ENCODE measurements around the gene SLC13A3. TPM values are rescaled to one million over a fixed set of nuclear protein-coding genes. Genes with fewer than 3 reads are reported as not detected.

Gene SLC13A3
- polyA plus RNA-seq, 1 donor = 19.3 TPM

- DNase-seq = no peak
These were observed 43.9 kb downstream of the SLC13A3 start for GRCh38 chr20:46607191-46607848.

- DNase-seq = no peak
These were observed 44.5 kb downstream of the SLC13A3 start for GRCh38 chr20:46606817-46607190.

GRCh38 chr20:46605978-46606816 is 45.1 kb downstream of the SLC13A3 start:
- no peak for DNase-seq

- DNase-seq = no peak
These were observed 46.1 kb downstream of the SLC13A3 start for GRCh38 chr20:46605181-46605580.

- DNase-seq = no peak
These were observed 46.6 kb downstream of the SLC13A3 start for GRCh38 chr20:46604551-46605133.

- no peak for DNase-seq
These were observed 48.8 kb downstream of the SLC13A3 start for GRCh38 chr20:46602429-46602828.

DNA sequence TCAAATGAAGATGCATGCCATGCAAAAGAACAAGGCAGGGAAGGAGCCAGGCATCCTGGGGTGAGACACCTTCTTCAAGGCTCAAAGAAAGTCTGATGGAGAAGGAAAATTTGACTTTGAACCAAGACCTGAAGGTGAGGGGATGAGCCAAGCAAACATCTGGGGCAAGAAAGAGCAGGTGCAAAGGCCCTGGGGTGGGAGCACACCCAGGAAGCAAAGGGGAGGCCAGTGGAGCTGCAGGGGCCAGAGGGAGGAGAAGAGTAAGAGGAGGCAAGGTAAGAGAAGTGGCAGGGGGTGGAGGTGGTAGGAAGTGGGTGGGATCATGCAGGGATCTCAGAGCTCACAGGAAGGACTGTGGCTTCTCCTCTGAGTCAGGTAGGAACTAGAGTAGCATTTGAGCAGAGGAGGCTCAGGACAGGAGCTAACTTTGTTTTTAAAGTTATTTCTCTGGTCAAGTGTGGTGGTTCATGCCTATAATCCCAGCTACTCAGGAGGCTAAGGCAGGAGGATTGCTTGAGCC is 49.6 kb downstream of the SLC13A3 start:
- DNase-seq = no peak

- no peak for DNase-seq
These were observed 50.9 kb downstream of the SLC13A3 start for GRCh38 chr20:46600286-46600752.

DNA sequence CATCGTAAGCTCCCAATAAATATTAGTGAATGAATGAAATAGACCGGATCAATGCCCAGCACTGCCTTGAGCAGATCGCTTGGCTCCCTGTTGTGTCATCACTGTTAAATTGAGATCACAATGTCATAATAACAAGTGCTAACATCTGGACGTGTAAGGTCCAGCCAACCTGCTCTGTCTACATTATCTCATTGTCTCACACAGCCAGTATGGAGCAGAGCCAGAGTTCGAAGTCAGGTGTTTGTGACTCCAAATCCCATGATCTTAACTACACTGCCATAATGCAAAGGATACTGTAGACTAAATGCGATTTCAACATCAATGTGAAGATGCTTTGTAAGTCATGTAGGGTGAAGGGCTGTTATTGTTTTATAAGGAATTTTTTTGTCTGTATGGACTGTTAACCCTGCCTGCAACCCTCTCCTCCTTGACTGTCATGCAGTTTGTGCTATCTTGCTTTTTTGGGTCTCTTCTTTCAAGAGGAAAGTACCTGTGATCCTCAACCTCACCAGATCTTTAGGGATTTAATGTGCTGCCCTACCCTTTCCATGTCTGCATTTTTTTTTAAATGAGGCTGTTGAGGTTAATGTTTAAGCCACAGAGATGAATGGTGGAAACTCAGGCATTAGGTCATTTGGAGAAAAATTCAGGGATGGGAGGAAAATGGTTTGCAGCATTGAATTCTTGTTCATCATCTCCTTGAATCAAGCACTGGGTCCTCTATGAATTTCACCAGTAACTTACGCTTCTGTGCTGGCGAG is 51.9 kb downstream of the SLC13A3 start:
- DNase-seq = no peak

DNA sequence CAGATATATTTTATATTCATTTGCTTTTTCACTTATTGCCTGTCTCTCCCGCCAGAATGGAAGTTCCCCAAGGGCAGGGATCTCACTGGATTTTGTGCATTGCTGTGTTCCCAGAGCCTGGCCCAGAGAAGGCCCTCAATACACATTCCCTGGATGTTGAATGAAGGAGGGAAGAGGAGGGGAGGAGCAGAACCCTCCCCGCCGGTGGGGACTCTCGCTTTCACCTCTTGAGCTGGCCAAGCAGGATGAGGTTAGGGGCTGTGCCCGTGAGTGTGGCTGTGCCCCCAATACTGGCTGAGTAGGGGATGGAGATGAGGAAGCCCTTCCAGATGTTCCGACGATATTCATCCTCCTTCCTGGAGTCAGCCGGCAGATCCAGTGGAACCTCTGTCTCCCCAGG is 55.3 kb downstream of the SLC13A3 start:
- DNase-seq = no peak

- no peak for DNase-seq
These were observed 56.5 kb downstream of the SLC13A3 start for GRCh38 chr20:46594725-46595124.

DNA sequence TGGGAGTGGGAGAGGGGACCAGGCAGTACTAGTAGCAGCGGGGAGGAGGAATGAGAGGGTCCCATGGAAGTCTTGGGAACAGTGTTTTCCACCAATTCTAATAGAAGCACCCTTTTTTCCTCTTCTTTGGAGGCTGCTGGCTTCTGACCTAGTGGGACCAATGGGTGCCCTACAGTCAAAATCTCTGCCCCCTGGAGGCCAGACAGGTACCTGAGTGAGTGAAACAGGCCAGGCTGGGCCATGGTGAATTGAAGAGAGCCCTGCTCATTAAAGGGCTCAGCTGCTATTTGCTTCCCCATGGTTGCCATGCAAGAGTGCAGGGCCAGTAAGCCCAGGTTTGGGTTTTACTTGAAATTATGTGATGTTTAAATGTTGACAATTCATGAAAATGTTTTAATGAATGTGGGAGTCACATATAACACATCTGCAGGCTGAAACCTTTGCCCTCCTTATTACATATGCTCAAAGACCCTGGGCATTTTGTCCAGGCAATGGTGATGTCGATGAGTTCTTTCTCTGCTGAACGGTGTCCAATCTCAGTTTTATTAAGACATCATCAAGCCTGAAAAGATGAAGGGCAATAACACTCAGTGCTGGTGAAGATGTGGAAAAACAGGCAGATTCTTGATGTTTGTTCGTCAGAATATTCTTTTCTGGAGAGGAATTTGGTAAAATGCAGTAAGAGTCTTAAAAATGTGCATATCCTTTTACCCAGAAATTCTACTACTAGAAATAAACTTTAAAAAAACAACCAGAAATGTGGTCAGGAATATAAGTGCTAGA is 58.5 kb downstream of the SLC13A3 start:
- no peak for DNase-seq

- no peak for DNase-seq
These were observed 60.8 kb downstream of the SLC13A3 start for GRCh38 chr20:46590443-46590842.

- DNase-seq = no peak
These were observed 62.4 kb downstream of the SLC13A3 start for GRCh38 chr20:46588532-46589511.

DNA sequence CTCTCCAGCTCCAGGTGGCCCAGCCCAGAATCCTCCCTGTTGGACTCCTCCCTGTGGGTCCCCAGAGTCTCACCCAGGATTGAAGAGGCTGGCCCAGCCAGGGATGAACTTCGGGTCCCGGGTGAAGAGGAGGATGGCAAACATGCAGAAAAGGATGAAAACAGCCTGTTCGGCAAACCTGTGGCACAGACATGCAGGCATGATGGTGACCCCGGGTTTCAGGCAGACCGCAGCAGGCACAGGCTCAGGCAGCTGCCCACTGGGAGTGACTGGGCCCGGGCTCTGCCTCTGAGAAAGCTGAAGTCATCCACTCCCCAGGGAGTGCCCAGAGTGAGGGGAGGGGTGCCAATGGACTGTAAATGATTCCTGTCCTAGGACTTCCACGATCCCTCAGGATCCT is 63.3 kb downstream of the SLC13A3 start:
- DNase-seq = no peak

DNA sequence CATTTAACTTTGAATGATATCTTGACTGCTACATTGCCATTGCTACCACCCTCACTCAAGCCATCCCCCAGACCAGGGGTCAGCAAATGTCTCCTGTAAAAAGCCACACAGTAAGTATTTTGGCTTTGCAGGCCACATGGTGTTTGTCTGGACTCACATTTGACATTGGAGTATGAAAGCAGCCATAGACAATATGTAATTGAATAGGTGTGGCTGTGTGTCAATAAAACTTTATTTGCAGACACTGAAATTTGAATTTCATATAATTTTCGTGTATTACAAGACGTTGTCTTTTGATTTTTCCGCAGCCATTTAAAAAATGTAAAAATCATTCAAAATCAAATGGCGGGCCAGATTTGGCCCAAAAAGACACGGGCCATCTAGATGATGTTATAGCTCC is 64.5 kb downstream of the SLC13A3 start:
- DNase-seq = no peak

DNA sequence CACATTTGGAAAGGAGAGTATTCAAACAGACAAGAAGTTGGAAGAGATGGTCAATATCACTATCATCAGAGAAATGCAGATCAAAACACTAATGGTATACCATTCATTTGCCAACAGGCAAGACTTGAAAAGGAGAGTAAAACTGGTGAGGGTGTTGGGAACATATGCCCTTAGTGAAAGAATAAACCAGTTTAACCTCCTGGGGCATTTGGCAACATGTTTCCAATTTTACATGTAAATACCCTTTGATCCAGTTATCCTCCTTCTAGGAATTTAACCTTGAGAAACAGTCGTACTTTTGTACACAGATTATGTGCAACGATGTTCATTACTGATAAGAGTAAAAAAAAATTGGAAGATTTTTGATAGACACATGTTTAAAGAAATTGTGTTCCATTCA is 66.8 kb downstream of the SLC13A3 start:
- no peak for DNase-seq

GRCh38 chr20:46583411-46584214 is 67.6 kb downstream of the SLC13A3 start:
- no peak for DNase-seq

DNA sequence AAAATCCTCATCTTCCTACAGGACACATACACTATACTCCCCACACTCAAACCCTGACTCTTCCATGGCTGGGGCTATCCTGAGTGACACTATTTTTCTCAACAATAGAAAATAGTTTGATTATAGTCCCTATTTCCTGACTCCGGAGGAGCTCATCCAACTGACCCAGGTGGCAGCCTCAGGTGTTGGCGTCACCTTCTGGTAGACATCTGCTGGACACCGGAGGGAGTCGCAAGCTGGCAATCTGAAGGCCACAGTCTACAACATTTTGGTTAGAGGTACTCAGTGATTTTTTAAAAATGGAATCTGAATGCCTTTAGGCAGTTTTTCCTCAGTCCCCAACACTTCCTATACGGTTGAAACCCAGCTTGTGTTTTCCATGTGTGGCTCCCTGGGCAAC is 68.6 kb downstream of the SLC13A3 start:
- DNase-seq = no peak

Measured in left kidney (tissue), 2 donors.